ENCODE data around the gene FUOM. TPM values are rescaled to one million over a fixed set of nuclear protein-coding genes. Genes with fewer than 3 reads are reported as not detected.
A peak's percentile ranks its signal among the peaks of the same experiment; 100 is the strongest.

Gene FUOM
- total and polyA plus RNA-seq, 2 donors (not counting 3 experiments of a cell fraction or from before 2014, with no cell fraction given) = 17.4 to 33.9 TPM

DNA sequence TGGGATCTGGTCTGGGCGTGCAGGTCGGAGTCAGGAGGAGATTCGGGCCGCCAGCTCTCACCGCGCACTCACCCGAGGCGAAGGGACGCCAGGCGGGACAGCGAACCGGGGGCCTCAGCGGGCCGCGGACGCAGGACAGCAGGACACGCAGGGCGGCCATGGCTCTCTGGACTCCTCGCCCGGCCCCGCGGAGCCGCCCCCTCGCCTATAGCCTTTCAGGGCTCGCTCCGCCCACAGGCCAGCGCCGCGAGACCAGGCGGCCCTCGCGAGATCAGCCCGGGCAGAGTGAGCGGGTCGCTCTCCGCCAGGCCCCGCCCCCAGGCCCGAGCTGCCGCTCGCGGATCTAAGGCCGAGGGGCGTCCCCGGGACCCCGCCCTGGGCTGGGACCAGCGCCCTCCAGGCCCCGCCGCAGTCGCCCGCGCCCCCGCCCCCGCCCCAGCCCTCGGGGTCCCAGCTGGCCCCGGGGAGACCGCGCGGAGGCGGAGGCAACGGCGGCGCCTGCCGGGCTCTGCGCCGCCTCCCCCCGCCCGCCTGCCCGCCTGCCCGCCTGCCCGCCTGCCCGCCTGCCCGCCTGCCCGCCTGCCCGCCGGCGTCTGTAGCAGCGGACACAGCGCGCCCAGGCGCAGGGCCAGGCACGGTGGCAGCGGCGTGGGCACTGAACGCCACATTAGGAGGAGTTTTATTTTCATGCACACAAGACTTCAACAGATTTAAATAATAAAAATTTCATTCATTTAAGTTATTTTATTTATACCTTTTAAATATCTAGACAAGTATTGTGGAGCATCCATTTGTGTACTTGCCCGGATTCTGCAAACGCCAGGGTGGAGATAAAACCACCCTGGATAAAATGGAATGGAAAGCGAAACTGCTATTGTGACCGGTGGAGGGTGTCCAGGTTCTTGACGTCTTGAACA lies 15.6 kb upstream of the FUOM start, which contains the start of gene ECHS1:
TSS of gene ECHS1 (minus strand) at position 181 of the 917 bp plus-strand sequence. CDS start at position 160, 21 bp downstream.
- BruUV-seq (replicated peaks) = no TSS peak
- intact Hi-C loops (cut with micrococcal nuclease) (loop anchor here (1.0 to 5.0 kb wide), 4 partner anchors 16 to 66 kb away; partner anchors contain the start of genes MTG1, TUBGCP2 and ZNF511), dilution Hi-C loops (cut with MboI; ENCODE audit: extremely low pct_ligation_motif_present, low sequenced_read_pairs) (no loop called here)
- FAIRE-seq (peak; percentile 85), DNase-seq (ENCODE audit: low read depth, low spot score) (peak; percentile 93)
- H4K20me1 ChIP-seq (replicated peaks; ENCODE audit: control insufficient read depth, extremely low read depth, insufficient read depth, low read length) = no peaks in the 10 kb centered on the region
- ChIA-PET CTCF (no interaction called here), POLR2A (interaction anchor here (0.7 to 1.0 kb wide), 2 partner anchors 12 to 16 kb away, joined by 4 read pairs; partner anchors contain the start of gene FUOM)
- no peaks in the 10 kb centered on the region for H3K27me3 ChIP-seq (ENCODE audit: control insufficient read depth in 2 of 2, insufficient read depth in 2 of 2, low read length in 2 of 2)
- no peak for TF ChIP-seq EZH2 (IDR thresholded peaks at IDR 0.05; ENCODE audit: borderline replicate concordance, low read depth, low read length, severe bottlenecking)
- TF ChIP-seq POLR2A (IDR thresholded peaks at IDR 0.05; ENCODE audit: low read depth, low read length) = peak; percentile 91
- TF ChIP-seq MYC (IDR thresholded peaks at IDR 0.05; ENCODE audit: low read depth, low read length) = no peak
- TF ChIP-seq POLR2AphosphoS5 (IDR thresholded peaks at IDR 0.05; ENCODE audit: insufficient read depth, low read depth, low read length) = peak; percentile 85
- TF ChIP-seq, protein P1, sequence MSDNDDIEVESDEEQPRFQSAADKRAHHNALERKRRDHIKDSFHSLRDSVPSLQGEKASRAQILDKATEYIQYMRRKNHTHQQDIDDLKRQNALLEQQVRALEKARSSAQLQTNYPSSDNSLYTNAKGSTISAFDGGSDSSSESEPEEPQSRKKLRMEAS (IDR thresholded peaks at IDR 0.05; ENCODE audit: insufficient read depth, insufficient read length) = no peak
- TF ChIP-seq JUN (IDR thresholded peaks at IDR 0.05; ENCODE audit: borderline replicate concordance, insufficient read depth, insufficient read length, low read depth) = no peak
- TF ChIP-seq, protein P2, sequence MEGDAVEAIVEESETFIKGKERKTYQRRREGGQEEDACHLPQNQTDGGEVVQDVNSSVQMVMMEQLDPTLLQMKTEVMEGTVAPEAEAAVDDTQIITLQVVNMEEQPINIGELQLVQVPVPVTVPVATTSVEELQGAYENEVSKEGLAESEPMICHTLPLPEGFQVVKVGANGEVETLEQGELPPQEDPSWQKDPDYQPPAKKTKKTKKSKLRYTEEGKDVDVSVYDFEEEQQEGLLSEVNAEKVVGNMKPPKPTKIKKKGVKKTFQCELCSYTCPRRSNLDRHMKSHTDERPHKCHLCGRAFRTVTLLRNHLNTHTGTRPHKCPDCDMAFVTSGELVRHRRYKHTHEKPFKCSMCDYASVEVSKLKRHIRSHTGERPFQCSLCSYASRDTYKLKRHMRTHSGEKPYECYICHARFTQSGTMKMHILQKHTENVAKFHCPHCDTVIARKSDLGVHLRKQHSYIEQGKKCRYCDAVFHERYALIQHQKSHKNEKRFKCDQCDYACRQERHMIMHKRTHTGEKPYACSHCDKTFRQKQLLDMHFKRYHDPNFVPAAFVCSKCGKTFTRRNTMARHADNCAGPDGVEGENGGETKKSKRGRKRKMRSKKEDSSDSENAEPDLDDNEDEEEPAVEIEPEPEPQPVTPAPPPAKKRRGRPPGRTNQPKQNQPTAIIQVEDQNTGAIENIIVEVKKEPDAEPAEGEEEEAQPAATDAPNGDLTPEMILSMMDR (IDR thresholded peaks at IDR 0.05; ENCODE audit: extremely low read depth in 1 of 2, insufficient read depth in 1 of 2, low read depth in 1 of 2, low read length in 2 of 2) = no peak
- TF ChIP-seq GATA2 (IDR thresholded peaks at IDR 0.05; ENCODE audit: insufficient read depth, insufficient read length, low read depth, low read length) = no peak
- TF ChIP-seq FOS (IDR thresholded peaks at IDR 0.05; ENCODE audit: borderline replicate concordance, insufficient read depth, low read length) = no peak
- H2AFZ ChIP-seq (ENCODE audit: low read depth, low read length) = peak within 1 kb of the TSS; percentile 93
- H3K4me2 ChIP-seq (ENCODE audit: insufficient read depth, low read length) = peak within 1 kb of the TSS; percentile 88
- peaks cover 2% of the 10 kb centered on the region for H3K79me2 ChIP-seq (ENCODE audit: control insufficient read depth, insufficient read depth, low read length)
- H3K9ac ChIP-seq (replicated peaks; ENCODE audit: extremely low read depth, insufficient read depth, low read length) = peak within 1 kb of the TSS; percentile 85
- H3K4me1 ChIP-seq (ENCODE audit: control insufficient read depth, extremely low read depth, insufficient read depth, low read length) = peaks cover 10% of the 10 kb centered on the region
- no peaks in the 10 kb centered on the region for H3K9me1 ChIP-seq (replicated peaks; ENCODE audit: control insufficient read depth, extremely low read depth, insufficient read depth, low read length)
- H3K27ac ChIP-seq (ENCODE audit: insufficient read depth, low read depth, low read length) = peak within 1 kb of the TSS; percentile 74
- H3K36me3 ChIP-seq (ENCODE audit: control insufficient read depth in 2 of 2, extremely low read depth in 1 of 2, insufficient read depth in 2 of 2, low read length in 2 of 2) = peaks cover 0 to 16% of the 10 kb centered on the region in 2 experiments
- H3K4me3 ChIP-seq (replicated peaks in 1 of 3; ENCODE audit: insufficient read depth in 1 of 3, low read depth in 1 of 3, low read length in 3 of 3) = peak within 1 kb of the TSS; percentile 53 to 100 (median 69)
- no peaks in the 10 kb centered on the region for H3K9me3 ChIP-seq (replicated peaks; ENCODE audit: control insufficient read depth, insufficient read depth, low read length)

Measured in endothelial cell of umbilical vein (primary cell).